HG02870 (cell line): ENCODE results near the gene CTIF.

ENCODE experiments used
- ATAC-seq: cut with Tn5 transposase; IDR thresholded peaks from one replicate; pipeline ENCODE4 v1.9.1; 2021; ENCODE audit warnings: mild to moderate bottlenecking, moderate library complexity; ENCODE audit not compliant: unreplicated experiment

CTIF gene

GRCh38 chr18:48872234-48873145 is 333.7 kb downstream of the CTIF start:
- ATAC-seq: no peak

GRCh38 chr18:48874233-48874632 is 335.4 kb downstream of the CTIF start:
- ATAC-seq: no peak

- no peak for ATAC-seq
These were observed 335.9 kb downstream of the CTIF start for GRCh38 chr18:48874701-48875162.

- no peak for ATAC-seq
These were observed 336.6 kb downstream of the CTIF start for GRCh38 chr18:48875314-48875941.

GRCh38 chr18:48875942-48876511 is 337.2 kb downstream of the CTIF start:
- no peak for ATAC-seq

GRCh38 chr18:48876590-48876989 is 337.8 kb downstream of the CTIF start:
- ATAC-seq: no peak

GRCh38 chr18:48877941-48878340 is 339.1 kb downstream of the CTIF start:
- no peak for ATAC-seq

GRCh38 chr18:48878471-48878870 is 339.6 kb downstream of the CTIF start:
- no peak for ATAC-seq

- ATAC-seq: no peak
These were observed 340.2 kb downstream of the CTIF start for GRCh38 chr18:48879008-48879431.

- no peak for ATAC-seq
These were observed 342.1 kb downstream of the CTIF start for GRCh38 chr18:48880931-48881330.

GRCh38 chr18:48882379-48882778 is 343.5 kb downstream of the CTIF start:
- ATAC-seq: no peak

- ATAC-seq: no peak
These were observed 345.5 kb downstream of the CTIF start for GRCh38 chr18:48884306-48884705.

- ATAC-seq: no peak
These were observed 345.9 kb downstream of the CTIF start for GRCh38 chr18:48884771-48885170.

GRCh38 chr18:48885266-48885923 is 346.6 kb downstream of the CTIF start:
- no peak for ATAC-seq

GRCh38 chr18:48885924-48886400 is 347.1 kb downstream of the CTIF start:
- ATAC-seq: no peak

GRCh38 chr18:48886520-48887293 is 347.9 kb downstream of the CTIF start:
- no peak for ATAC-seq

GRCh38 chr18:48887294-48887904 is 348.6 kb downstream of the CTIF start:
- no peak for ATAC-seq

- no peak for ATAC-seq
These were observed 349.3 kb downstream of the CTIF start for GRCh38 chr18:48887905-48888772.

- ATAC-seq: no peak
These were observed 349.9 kb downstream of the CTIF start for GRCh38 chr18:48888773-48889080.
